H1 (cell line): ENCODE data around the gene TEX51. TPM values are rescaled to one million over a fixed set of nuclear protein-coding genes. Genes with fewer than 3 reads are reported as not detected.

Source experiments
- CTCF ChIA-PET: fragments of 300-600 bp; sonication (Branson Sonifier 250); formaldehyde crosslinking; loops from one replicate; lab custom pipeline; 2021; ENCODE audit not compliant: partially characterized antibody; lab: Charles Lee
- POLR2A ChIA-PET: fragments of 300-600 bp; sonication (Branson Sonifier 250); formaldehyde crosslinking; loops from one replicate; lab custom pipeline; 2021; ENCODE audit warnings: inconsistent platforms; ENCODE audit not compliant: partially characterized antibody; lab: Charles Lee
- DNase-seq, 2 experiments: peaks; one replicate each; pipeline versions ENCODE4 v3.0.0 to v3.0.0-alpha.2; 2010 to 2022; ENCODE audit warnings: low spot score in 2 of 2, low read depth in 1 of 2, mixed read lengths in 1 of 2
- FAIRE-seq: peaks from 2 replicates; lab custom pipeline; 2011; peaks lifted over from hg19 to GRCh38; lab: Jason Lieb, UNC
- H2AFZ ChIP-seq: 2 replicates; pipeline ENCODE4 v1.8.1; 2012; ENCODE audit warnings: low read length, inconsistent platforms
- H2AK5ac ChIP-seq: 2 replicates; pipeline ENCODE4 v1.6.1; 2013; ENCODE audit warnings: low read depth, low read length
- H2BK120ac ChIP-seq: replicated peaks from 2 replicates; pipeline ENCODE3; 2013; ENCODE audit warnings: low read depth, low read length, inconsistent platforms
- H2BK12ac ChIP-seq: 2 replicates; pipeline ENCODE4 v1.6.1; 2013; ENCODE audit warnings: low read depth, low read length
- H2BK15ac ChIP-seq: 2 replicates; pipeline ENCODE4 v1.6.1; 2013; ENCODE audit warnings: low read length
- H2BK20ac ChIP-seq: 2 replicates; pipeline ENCODE4 v1.6.1; 2013; ENCODE audit warnings: low read length
- H2BK5ac ChIP-seq: 2 replicates; pipeline ENCODE4 v1.6.1; 2013; ENCODE audit warnings: low read depth, low read length
- H3K14ac ChIP-seq: 2 replicates; pipeline ENCODE4 v1.6.1; 2013; ENCODE audit warnings: inconsistent platforms; ENCODE audit not compliant: insufficient read length
- H3K18ac ChIP-seq: 2 replicates; pipeline ENCODE4 v1.6.1; 2013; ENCODE audit warnings: low read length; ENCODE audit errors: extremely low read depth
- H3K23ac ChIP-seq: 2 replicates; pipeline ENCODE4 v1.6.1; 2013; ENCODE audit warnings: inconsistent platforms; ENCODE audit not compliant: insufficient read length
- H3K23me2 ChIP-seq: 2 replicates; pipeline ENCODE4 v1.6.1; 2013; ENCODE audit warnings: low read depth, low read length
- H3K27ac ChIP-seq: 2 replicates; pipeline ENCODE4 v1.6.1; 2011; ENCODE audit warnings: low read depth, low read length, inconsistent platforms
- H3K27me3 ChIP-seq, 4 experiments: replicated peaks in 1 of 4; 1 replicate in 1 of 4; 2 replicates in 3 of 4; pipeline versions ENCODE4 v1.6.1 to v1.8.1; 2011 to 2013; ENCODE audit warnings: low read length in 3 of 4, mild to moderate bottlenecking in 3 of 4, inconsistent platforms in 2 of 4, mixed read lengths in 2 of 4, moderate library complexity in 1 of 4; ENCODE audit not compliant: control insufficient read depth in 3 of 4, insufficient read depth in 3 of 4; ENCODE audit errors: extremely low read depth in 1 of 4
- H3K36me3 ChIP-seq, 4 experiments: 2 replicates each; pipeline versions ENCODE4 v1.6.1 to v1.8.1; 2011 to 2013; ENCODE audit warnings: mild to moderate bottlenecking in 4 of 4, low read length in 3 of 4, moderate library complexity in 2 of 4, control low read depth in 1 of 4, inconsistent platforms in 1 of 4; ENCODE audit not compliant: insufficient read depth in 4 of 4, control insufficient read depth in 2 of 4
- H3K4ac ChIP-seq: replicated peaks from 2 replicates; pipeline ENCODE3; 2013; ENCODE audit warnings: low read length, low read depth, mixed read lengths, inconsistent platforms; ENCODE audit not compliant: insufficient read length
- H3K4me1 ChIP-seq, 4 experiments: replicated peaks in 1 of 4; 1 replicate in 1 of 4; 2 replicates in 3 of 4; pipeline versions ENCODE4 v1.6.1 to v1.8.1; 2011 to 2013; ENCODE audit warnings: low read length in 3 of 4, inconsistent platforms in 2 of 4, mixed read lengths in 1 of 4; ENCODE audit not compliant: insufficient read depth in 4 of 4, control insufficient read depth in 3 of 4
- H3K4me2 ChIP-seq, 2 experiments: 2 replicates each; pipeline versions ENCODE4 v1.6.1 to v1.8.1; 2011 to 2013; ENCODE audit warnings: low read depth in 2 of 2, low read length in 2 of 2, control low read depth in 1 of 2, inconsistent platforms in 1 of 2, mild to moderate bottlenecking in 1 of 2; ENCODE audit not compliant: insufficient read depth in 1 of 2
- H3K4me3 ChIP-seq, 4 experiments: fragments of 200-600, 300-600 bp in 1 of 4; sonication (generic), shearing (Covaris generic), sonication (Bioruptor Twin) in 1 of 4; 2 replicates each; pipeline versions ENCODE4 v1.5.1 to v1.8.1; 2011 to 2016; ENCODE audit warnings: low read length in 4 of 4, low read depth in 3 of 4, control low read depth in 2 of 4, inconsistent platforms in 2 of 4, mild to moderate bottlenecking in 2 of 4, mixed read lengths in 1 of 4, moderate library complexity in 1 of 4; ENCODE audit not compliant: insufficient read depth in 2 of 4; ENCODE audit errors: extremely low read depth in 1 of 4
- H3K56ac ChIP-seq: replicated peaks from 2 replicates; pipeline ENCODE3; 2013; ENCODE audit warnings: low read depth, mild to moderate bottlenecking, mixed read lengths, low read length, inconsistent platforms; ENCODE audit not compliant: insufficient read length
- H3K79me1 ChIP-seq: 2 replicates; pipeline ENCODE4 v1.6.1; 2013; ENCODE audit warnings: low read depth, low read length, control low read depth
- H3K79me2 ChIP-seq, 2 experiments: 2 replicates each; pipeline versions ENCODE4 v1.6.1 to v1.8.1; 2012 to 2013; ENCODE audit warnings: low read length in 2 of 2, mild to moderate bottlenecking in 2 of 2, inconsistent platforms in 1 of 2; ENCODE audit not compliant: insufficient read depth in 2 of 2, control insufficient read depth in 1 of 2
- H3K9ac ChIP-seq, 4 experiments: replicated peaks in 1 of 4; 1 replicate in 1 of 4; 2 replicates in 3 of 4; pipeline versions ENCODE4 v1.6.1 to v1.8.1; 2011 to 2013; ENCODE audit warnings: low read depth in 3 of 4, low read length in 3 of 4, control low read depth in 2 of 4, mild to moderate bottlenecking in 2 of 4, moderate library complexity in 2 of 4, inconsistent platforms in 1 of 4; ENCODE audit errors: extremely low read depth in 1 of 4
- H3K9me3 ChIP-seq, 2 experiments: 2 replicates each; pipeline versions ENCODE4 v1.6.1 to v1.8.1; 2012 to 2013; ENCODE audit warnings: mild to moderate bottlenecking in 2 of 2, moderate library complexity in 2 of 2, control low read depth in 1 of 2, inconsistent platforms in 1 of 2, low read depth in 1 of 2, low read length in 1 of 2, mixed read lengths in 1 of 2; ENCODE audit not compliant: insufficient read depth in 2 of 2
- H4K20me1 ChIP-seq, 2 experiments: replicated peaks in 1 of 2; 2 replicates each; pipeline versions ENCODE3 to v1.8.1; 2011 to 2013; ENCODE audit warnings: inconsistent platforms in 2 of 2, low read length in 2 of 2, mild to moderate bottlenecking in 1 of 2; ENCODE audit not compliant: insufficient read depth in 2 of 2, control insufficient read depth in 1 of 2
- H4K5ac ChIP-seq: 2 replicates; pipeline ENCODE4 v1.6.1; 2013; ENCODE audit warnings: low read length, low read depth, mixed read lengths, inconsistent platforms; ENCODE audit not compliant: insufficient read length
- H4K8ac ChIP-seq: 2 replicates; pipeline ENCODE4 v1.8.0; 2013; ENCODE audit warnings: mild to moderate bottlenecking, moderate library complexity, low read length, inconsistent platforms; ENCODE audit not compliant: insufficient read depth; ENCODE audit errors: extremely low read depth
- H4K91ac ChIP-seq: replicated peaks from 2 replicates; pipeline ENCODE3; 2013; ENCODE audit warnings: low read length, mixed read lengths, inconsistent platforms; ENCODE audit not compliant: insufficient read length
- CEBPB ChIP-seq: IDR thresholded peaks from 2 replicates; pipeline ENCODE4 v1.6.1; 2012; ENCODE audit warnings: low read depth, low read length
- CHD1 ChIP-seq: IDR thresholded peaks from 2 replicates; pipeline ENCODE4 v1.6.1; 2012; ENCODE audit warnings: low read depth, low read length, improper control_type of control experiment
- FOSL1 ChIP-seq: IDR thresholded peaks from 2 replicates; pipeline ENCODE4 v1.6.1; 2011; ENCODE audit warnings: mild to moderate bottlenecking, low read depth, low read length, moderate library complexity; ENCODE audit not compliant: insufficient read depth
- HDAC2 ChIP-seq, 2 experiments: fragments of 300-600 bp in 1 of 2; sonication (generic) in 1 of 2; IDR thresholded peaks; 2 replicates each; pipeline ENCODE4 v1.6.1; 2011 to 2012; ENCODE audit warnings: low read depth in 2 of 2, low read length in 2 of 2, mild to moderate bottlenecking in 2 of 2, moderate library complexity in 2 of 2, borderline replicate concordance in 1 of 2, inconsistent platforms in 1 of 2
- KDM4A ChIP-seq: IDR thresholded peaks from one replicate; pipeline ENCODE4 v1.7.1; 2012; ENCODE audit warnings: low read depth, mild to moderate bottlenecking, moderate library complexity, low read length, inconsistent platforms; ENCODE audit not compliant: severe bottlenecking
- NANOG ChIP-seq: IDR thresholded peaks from 2 replicates; pipeline ENCODE4 v1.6.1; 2011; ENCODE audit warnings: low read length, low read depth, mild to moderate bottlenecking, inconsistent platforms; ENCODE audit not compliant: insufficient read depth, poor library complexity, severe bottlenecking
- NRF1 ChIP-seq: IDR thresholded peaks from 2 replicates; pipeline ENCODE4 v1.6.1; 2011; ENCODE audit warnings: mild to moderate bottlenecking, low read depth, low read length, improper control_type of control experiment
- POU5F1 ChIP-seq: IDR thresholded peaks from 2 replicates; pipeline ENCODE4 v1.6.1; 2011; ENCODE audit warnings: low read depth, mild to moderate bottlenecking, low read length, moderate library complexity
- SIN3A ChIP-seq, 2 experiments: IDR thresholded peaks in 1 of 2; conservative IDR thresholded peaks in 1 of 2; 2 replicates each; pipeline ENCODE4 v1.6.1; 2011 to 2012; ENCODE audit warnings: low read length in 2 of 2, improper control_type of control experiment in 1 of 2, low read depth in 1 of 2, mild to moderate bottlenecking in 1 of 2
- SP4 ChIP-seq: IDR thresholded peaks from 2 replicates; pipeline ENCODE4 v1.6.1; 2012; ENCODE audit warnings: low read length, inconsistent platforms
- SUZ12 ChIP-seq: fragments of 200-600 bp; sonication (generic); IDR thresholded peaks from 2 replicates; pipeline ENCODE4 v1.6.1; 2012; ENCODE audit warnings: mild to moderate bottlenecking, inconsistent platforms, low read length, moderate library complexity, mixed read lengths
- TEAD4 ChIP-seq: IDR thresholded peaks from 2 replicates; pipeline ENCODE4 v1.6.1; 2012; ENCODE audit warnings: low read depth, low read length, inconsistent platforms, mixed read lengths
- YY1 ChIP-seq: IDR thresholded peaks from 2 replicates; pipeline ENCODE4 v1.6.1; 2011; ENCODE audit warnings: low read depth, mild to moderate bottlenecking, low read length
- WGBS, 2 experiments: shearing (Covaris generic) in 1 of 2; methylation state at CpG; one replicate each; pipeline versions ENCODE4 v1.1.6 to v1.1.7; 2013 to 2015; ENCODE audit warnings: low lambda C conversion rate in 2 of 2, mixed read lengths in 2 of 2, inconsistent platforms in 1 of 2, low coverage in 1 of 2, missing lambda C conversion rate in 1 of 2; ENCODE audit not compliant: insufficient replicate concordance in 2 of 2, insufficient coverage in 1 of 2, insufficient read length in 1 of 2; ENCODE audit errors: extremely low coverage in 1 of 2, missing lambda C conversion rate in 1 of 2; 5-methylcytosine and 5-hydroxymethylcytosine counted together
- polyA plus RNA-seq, 7 experiments: library from polyadenylated mRNA; depleted of rRNA in 3 of 7; stranded (reverse) in 5 of 7; unstranded in 2 of 7; fragments of >200 nt in 5 of 7; fragments of 200-250 nt in 2 of 7; gene quantifications; 1 replicate in 5 of 7; 2 replicates in 1 of 7; 4 replicates in 1 of 7; pipeline versions ENCODE4 v1.2.1 to v1.2.3, GENCODE V29; 2011 to 2013; ENCODE audit warnings: missing spikeins in 2 of 7, mixed read lengths in 2 of 7
- total RNA-seq: library from RNA; stranded (reverse); fragmentation: NEBNext Ultra II Directional; extraction: Animal tissue kit (Norgen Biotek cat#: 25700); gene quantifications from 2 replicates; pipeline ENCODE4 v1.2.1, GENCODE V29; 2021
- TF ChIP-seq, protein P1 (sequence below): IDR thresholded peaks from 2 replicates; pipeline ENCODE4 v1.6.1; 2011; ENCODE audit warnings: low read depth, mild to moderate bottlenecking, low read length; ENCODE audit not compliant: insufficient read depth

The TEX51 gene
- total and polyA plus RNA-seq, 2 of the 8 experiments (the other 6 are each of a cell fraction or from before 2014, with no cell fraction given): not detected

GRCh38 chr2:126947103-126947429 lies 48.4 kb downstream of the TEX51 start:
- Histone ChIP-seq H4K20me1 (no peaks in the 10 kb centered on the region), H3K9ac (no peak overlapping the region), H3K27me3 (peaks cover 0 to 26% (median 11%) of the 10 kb centered on the region in 4 experiments; a peak in 5 of 7 replicates), H3K9me3 (peaks cover 25 to 29% of the 10 kb centered on the region in 2 experiments), H3K4me1 (peaks cover 5 to 10% (median 8%) of the 10 kb centered on the region in 4 experiments), H4K8ac (no peak overlapping the region), H3K23ac (no peak overlapping the region), H3K23me2 (no peaks in the 10 kb centered on the region), H2AK5ac (no peak overlapping the region), H3K36me3 (peaks cover 0 to 15% (median 4%) of the 10 kb centered on the region in 4 experiments; a peak in 3 of 8 replicates), H3K14ac (no peak overlapping the region), H2BK20ac (no peak overlapping the region; the same call in 1 of the 2 replicates), H3K4me2 (no peak overlapping the region), H3K4ac (no peak overlapping the region), H2BK12ac (peak overlapping the region; percentile 44; the same call in 1 of the 2 replicates), H2BK5ac (no peak overlapping the region), H3K79me2 (no peaks in the 10 kb centered on the region), H3K27ac (no peak overlapping the region), H4K91ac (no peak overlapping the region), H2BK15ac (no peak overlapping the region), H2BK120ac (no peak overlapping the region), H2AFZ (no peak overlapping the region), H3K18ac (no peak overlapping the region), H4K5ac (no peak overlapping the region), H3K79me1 (no peaks in the 10 kb centered on the region), H3K4me3 (no peak overlapping the region), H3K56ac (no peak overlapping the region)
- FAIRE-seq (no peak), DNase-seq (no peak)
- CTCF ChIA-PET: interaction anchor here (1.0 kb wide), 1 partner anchor 15 kb away, joined by 3 read pairs; no protein-coding TSS in a partner anchor
- POLR2A ChIA-PET: no interaction called here
- WGBS, 2 experiments: 70% methylated on average over 4 of the region's 6 CpGs; no CpG with 5 or more reads in 1 of the 2 experiments
- no peak for TF ChIP-seq SP4
- TF ChIP-seq, protein P1, sequence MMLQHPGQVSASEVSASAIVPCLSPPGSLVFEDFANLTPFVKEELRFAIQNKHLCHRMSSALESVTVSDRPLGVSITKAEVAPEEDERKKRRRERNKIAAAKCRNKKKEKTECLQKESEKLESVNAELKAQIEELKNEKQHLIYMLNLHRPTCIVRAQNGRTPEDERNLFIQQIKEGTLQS: no peak
- no peak for TF ChIP-seq SUZ12
- TF ChIP-seq TEAD4: no peak
- no peak for TF ChIP-seq FOSL1
- no peak for TF ChIP-seq HDAC2 (IDR thresholded peaks at IDR 0.05; ENCODE audit: borderline replicate concordance in 1 of 2, low read depth in 2 of 2, low read length in 2 of 2)
- no peak for TF ChIP-seq NANOG
- no peak for TF ChIP-seq POU5F1
- TF ChIP-seq CHD1: no peak
- no peak for TF ChIP-seq NRF1
- TF ChIP-seq YY1: no peak
- no peak for TF ChIP-seq SIN3A (conservative IDR thresholded peaks at IDR 0.05 in 1 of 2, IDR thresholded peaks at IDR 0.05 in 1 of 2; ENCODE audit: low read depth in 1 of 2, low read length in 2 of 2)
- TF ChIP-seq KDM4A: no peak
- no peak for TF ChIP-seq CEBPB
